ENCODE measurements around the gene EIF5A.

DNA sequence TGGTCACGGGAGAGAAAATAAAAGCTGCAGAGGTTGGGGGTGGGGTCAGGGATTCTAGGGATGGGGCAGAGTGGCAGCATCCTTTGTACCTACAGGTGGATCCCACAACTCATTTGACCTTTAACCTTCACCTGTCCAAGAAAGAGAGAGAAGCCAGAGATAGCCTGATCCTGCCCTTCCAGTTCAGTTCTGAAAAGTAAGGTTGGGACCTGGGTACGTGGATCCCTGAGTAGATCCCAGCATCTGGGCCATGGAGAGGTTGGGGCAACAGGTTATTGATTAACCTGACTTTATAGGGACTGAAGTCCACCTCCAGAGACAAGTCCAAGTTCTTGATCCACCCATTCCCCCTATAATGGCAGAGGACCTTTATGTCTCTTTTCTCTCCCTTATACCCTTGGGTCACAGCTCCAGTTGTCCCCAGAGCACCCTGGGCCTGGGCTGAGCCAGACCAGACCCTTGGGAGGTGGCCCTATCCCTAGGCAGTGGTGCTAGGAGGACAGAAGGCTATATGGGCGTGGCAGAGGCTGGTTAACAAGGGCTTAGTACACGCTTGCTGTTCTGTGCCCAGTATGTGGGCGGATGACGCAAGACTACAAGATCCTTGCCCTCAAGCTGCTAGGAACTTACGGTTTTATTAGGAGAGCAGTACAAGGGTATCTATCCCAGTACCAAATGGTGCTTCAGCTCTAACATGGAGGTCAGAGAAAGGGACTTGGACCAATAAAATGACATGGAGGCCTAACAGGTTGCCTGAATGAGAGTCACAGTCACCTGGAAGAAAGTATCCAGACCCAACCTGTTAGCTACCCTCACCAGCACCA lies 48.5 kb upstream of the EIF5A start:
- no peak for TF ChIP-seq EZH2 (IDR thresholded peaks at IDR 0.05; ENCODE audit: low read length, unreplicated experiment)
- TF ChIP-seq, protein P1, sequence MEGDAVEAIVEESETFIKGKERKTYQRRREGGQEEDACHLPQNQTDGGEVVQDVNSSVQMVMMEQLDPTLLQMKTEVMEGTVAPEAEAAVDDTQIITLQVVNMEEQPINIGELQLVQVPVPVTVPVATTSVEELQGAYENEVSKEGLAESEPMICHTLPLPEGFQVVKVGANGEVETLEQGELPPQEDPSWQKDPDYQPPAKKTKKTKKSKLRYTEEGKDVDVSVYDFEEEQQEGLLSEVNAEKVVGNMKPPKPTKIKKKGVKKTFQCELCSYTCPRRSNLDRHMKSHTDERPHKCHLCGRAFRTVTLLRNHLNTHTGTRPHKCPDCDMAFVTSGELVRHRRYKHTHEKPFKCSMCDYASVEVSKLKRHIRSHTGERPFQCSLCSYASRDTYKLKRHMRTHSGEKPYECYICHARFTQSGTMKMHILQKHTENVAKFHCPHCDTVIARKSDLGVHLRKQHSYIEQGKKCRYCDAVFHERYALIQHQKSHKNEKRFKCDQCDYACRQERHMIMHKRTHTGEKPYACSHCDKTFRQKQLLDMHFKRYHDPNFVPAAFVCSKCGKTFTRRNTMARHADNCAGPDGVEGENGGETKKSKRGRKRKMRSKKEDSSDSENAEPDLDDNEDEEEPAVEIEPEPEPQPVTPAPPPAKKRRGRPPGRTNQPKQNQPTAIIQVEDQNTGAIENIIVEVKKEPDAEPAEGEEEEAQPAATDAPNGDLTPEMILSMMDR (conservative IDR thresholded peaks at IDR 0.05; ENCODE audit: low read depth, low read length), result no peak
